ENCODE data around the gene TBX4.
"Not testable (repeated sequence)": the region's sequence is repeated elsewhere in the genome, so short reads cannot be mapped to it uniquely, and the experiment has no call there.

The TBX4 gene

GRCh38 chr17:61431594-61432311 is 20.5 kb upstream of the TBX4 start:
- no peak for DNase-seq

DNA sequence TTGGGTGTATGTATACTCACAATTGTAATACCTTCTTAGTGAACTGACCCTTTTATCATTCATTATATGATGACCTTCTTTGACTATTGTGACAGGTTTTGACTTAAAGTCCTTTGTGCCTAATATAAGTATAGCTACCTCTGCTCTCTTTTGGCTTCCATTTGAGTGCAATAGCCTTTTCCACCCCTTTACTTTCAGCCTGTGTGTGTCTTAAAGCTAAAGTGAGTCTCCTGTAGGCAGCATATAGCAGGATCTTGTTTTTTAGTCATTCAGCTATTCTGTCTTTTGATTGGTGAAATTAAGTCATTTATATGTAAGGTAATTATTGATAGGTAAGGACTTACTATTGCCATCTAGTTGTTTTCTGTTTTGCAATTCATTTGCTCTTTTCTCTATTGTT is 15.9 kb upstream of the TBX4 start:
- no peak for DNase-seq

- DNase-seq = no peak
Observed at GRCh38 chr17:61436995-61437704, 15.1 kb upstream of the TBX4 start.

DNA sequence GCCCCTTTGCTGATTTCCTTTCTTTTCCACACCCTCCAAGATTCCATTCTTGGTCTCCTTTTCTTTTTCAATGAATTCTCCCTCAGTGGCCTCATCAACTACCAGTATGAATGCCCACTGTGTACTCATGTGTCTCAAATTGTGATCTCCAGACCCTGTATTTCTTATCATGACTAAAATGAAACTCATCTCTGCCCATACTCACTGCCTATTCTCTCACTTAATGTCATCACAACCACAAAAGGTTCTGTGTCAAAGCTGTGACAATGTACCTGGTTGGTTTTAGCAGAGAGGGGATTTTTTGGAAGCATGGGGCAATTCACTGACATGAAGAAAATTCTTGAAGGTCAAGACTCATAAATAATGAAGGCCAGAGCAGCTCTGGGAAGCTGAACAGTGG is 11.5 kb upstream of the TBX4 start:
- no peak for DNase-seq

- not testable (repeated sequence) for DNase-seq
Observed at GRCh38 chr17:61441507-61441906, 10.7 kb upstream of the TBX4 start.

DNA sequence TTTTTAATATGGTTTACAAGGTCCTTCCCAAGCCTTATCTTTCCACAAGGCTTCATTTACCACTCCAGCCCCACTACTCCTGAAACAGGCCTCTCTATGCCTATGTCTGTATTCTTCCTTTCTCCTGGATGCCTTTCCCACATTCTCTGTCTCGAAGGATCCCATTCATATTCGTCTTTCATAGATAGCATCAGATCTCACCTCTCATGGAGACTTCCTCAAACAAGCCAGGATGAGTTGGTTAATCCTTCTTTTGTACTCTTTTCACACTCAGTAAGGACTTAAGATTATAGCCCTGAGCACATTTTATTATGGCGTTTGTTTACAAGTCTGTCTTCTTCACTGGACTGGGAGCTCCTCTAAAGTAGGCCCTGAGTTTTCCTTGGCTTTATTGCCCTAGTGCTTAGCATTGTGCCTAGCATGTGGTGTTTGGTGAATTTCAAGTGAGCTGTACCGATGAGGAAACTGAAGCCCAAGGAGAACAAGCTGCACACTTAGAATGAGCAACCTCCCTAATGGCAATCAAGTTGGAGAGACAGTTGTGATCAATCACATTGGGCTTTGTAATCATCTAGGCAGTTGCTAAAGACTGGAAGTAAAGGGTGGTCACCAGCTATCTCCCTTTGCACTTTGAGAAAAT is 10.0 kb upstream of the TBX4 start:
- no peak for DNase-seq

DNA sequence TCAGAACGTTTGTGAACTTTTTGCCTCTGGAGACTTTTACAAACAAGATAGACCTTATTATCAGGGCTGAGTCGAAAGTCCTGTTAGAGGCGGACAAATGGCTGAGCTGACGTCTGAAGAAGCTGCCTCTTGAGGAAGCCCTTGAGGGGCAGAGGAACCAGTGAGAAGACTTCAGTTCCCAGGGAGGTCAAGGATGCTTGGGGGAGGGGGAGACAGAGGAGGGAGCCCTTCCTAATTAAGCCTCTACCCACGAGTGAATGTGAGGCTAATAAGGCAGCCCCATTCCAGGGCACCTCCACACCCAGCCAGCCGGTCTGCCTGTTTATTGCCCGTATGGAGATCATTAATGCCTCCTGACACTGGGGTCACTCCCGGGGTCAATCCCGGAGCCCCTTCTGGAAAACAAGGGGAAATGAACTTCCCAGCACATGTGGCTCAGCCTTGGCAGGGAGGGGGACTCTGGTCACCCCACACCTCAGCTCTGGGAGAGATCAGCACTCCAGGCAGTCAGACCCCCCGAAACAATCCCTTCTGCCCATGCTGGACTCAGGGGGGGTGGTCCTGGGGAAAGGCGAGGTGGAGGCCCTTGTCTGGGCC is 9.2 kb upstream of the TBX4 start:
- no peak for DNase-seq

GRCh38 chr17:61443475-61443882 is 8.7 kb upstream of the TBX4 start:
- DNase-seq = no peak

- DNase-seq = no peak
Observed at GRCh38 chr17:61444075-61444474, 8.1 kb upstream of the TBX4 start.

DNA sequence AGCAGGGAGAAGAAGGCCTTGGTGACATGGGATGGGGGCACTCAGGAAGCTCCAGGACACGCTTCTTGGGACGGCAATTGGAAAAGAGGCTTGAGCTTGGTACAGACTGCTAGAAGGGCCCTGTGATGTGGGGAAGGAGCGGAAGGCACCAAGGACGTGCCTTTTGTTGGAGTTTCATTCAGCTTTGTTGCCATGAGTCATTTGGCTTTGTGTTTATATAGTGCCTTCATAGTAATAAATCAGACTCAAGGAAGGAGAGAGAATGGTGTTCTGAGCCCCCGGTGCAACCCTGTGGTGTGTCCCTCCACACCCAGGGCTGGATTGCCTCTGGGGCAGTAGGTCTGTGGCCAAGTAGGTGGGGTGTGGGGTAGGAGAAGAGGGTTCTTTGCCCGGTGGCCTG is 7.4 kb upstream of the TBX4 start:
- no peak for DNase-seq

GRCh38 chr17:61447358-61447757 is 4.9 kb upstream of the TBX4 start:
- DNase-seq = no peak

DNA sequence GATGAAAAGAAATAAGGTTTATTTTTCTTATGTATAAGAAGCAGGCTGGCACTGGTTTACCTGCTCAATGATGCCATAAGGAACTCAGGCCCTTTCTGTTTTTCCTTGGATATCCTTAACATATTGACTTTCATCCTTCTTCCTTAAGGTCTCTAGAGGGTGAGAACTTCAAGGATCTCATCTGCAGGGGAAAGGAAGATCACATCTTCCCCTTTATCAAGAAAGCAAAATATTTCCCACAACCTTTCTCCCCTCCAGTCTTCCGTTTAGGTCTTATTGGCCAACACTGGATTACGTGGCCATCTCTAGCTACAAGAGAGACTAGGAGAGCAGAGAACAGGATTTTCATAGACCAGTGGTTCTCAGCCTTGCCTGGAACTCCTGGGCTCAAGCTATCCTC is 4.2 kb upstream of the TBX4 start:
- DNase-seq = no peak

- DNase-seq = not testable (repeated sequence)
Observed at GRCh38 chr17:61449140-61449539, 3.1 kb upstream of the TBX4 start.

- no peak for DNase-seq
Observed at GRCh38 chr17:61449707-61450640, 2.2 kb upstream of the TBX4 start.

- no peak for DNase-seq
Observed at GRCh38 chr17:61450641-61451537, 1.3 kb upstream of the TBX4 start.

DNA sequence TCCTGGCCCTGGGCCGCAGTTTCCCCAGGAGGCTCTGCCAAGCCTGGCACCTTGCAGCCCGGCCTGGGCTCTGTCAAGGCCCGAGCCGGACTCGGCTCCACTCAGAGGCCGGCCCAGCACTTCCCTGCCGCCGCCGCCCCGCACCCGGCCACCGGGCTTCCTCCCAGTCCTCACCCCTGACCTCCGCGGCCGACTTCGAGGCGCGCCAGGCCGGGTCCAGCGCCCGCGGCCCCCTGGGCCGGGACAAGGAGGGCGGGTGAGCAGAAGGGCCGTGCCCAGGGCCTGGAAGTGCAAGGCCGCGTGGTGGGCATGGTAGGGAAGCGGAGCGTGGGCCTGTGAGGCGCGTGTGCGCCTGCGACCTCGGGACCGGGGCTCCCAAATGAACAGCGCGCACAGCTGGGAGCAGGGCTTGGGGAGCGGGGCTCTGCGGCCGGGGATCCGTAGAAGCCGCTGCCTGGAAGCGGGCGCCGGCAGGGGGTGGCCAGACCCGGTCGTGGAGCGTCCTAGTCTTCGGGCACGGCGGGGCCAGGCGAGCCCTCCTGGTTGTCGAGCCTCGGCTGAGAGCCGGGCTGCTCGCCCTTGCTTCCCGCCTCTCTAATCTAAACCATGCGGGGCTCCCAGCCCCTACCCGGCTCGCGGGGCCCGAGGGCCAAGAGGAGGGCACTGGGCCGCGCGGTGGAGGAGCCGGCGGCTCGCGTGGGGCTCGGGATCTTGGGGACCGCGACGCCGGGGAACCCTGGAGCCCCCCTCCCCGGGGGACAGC is 503 bp upstream of the TBX4 start:
- DNase-seq = no peak

DNA sequence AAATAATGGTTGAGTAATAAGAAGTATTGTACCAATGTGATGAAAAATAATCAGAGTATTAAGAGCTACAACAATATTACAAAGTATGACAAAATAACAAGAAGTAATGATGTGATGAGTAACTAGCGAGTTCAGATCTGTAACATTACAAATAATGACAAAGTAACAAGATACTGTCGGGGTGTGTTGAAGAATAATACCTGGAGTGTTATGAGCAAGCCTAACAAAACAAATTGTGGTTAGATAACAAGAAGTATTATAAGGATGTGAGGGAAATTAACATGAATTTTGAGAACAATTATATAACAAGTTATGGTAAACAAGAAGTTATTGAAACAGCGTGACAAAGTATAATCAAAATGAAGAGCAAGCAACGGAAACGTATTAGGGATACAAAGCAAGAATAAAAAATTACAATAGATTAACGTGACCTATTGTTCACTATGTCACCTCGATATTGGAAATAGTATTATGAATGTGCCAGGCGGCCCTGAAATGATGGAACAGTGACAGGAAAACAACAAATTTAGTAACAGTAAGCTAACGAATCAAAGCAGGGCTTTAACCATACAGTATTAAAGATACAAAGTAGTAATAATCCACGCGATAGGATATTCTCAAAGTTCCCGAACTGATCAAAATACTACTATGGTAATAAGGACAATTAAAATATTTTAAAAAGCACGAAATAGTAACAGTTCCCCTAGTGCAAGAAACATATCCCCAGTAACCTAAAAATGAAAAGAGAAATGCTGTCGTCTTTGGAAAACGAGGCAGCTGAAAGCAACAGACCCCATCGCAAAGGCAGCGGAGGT is 1.6 kb downstream of the TBX4 start:
- DNase-seq = no peak

DNA sequence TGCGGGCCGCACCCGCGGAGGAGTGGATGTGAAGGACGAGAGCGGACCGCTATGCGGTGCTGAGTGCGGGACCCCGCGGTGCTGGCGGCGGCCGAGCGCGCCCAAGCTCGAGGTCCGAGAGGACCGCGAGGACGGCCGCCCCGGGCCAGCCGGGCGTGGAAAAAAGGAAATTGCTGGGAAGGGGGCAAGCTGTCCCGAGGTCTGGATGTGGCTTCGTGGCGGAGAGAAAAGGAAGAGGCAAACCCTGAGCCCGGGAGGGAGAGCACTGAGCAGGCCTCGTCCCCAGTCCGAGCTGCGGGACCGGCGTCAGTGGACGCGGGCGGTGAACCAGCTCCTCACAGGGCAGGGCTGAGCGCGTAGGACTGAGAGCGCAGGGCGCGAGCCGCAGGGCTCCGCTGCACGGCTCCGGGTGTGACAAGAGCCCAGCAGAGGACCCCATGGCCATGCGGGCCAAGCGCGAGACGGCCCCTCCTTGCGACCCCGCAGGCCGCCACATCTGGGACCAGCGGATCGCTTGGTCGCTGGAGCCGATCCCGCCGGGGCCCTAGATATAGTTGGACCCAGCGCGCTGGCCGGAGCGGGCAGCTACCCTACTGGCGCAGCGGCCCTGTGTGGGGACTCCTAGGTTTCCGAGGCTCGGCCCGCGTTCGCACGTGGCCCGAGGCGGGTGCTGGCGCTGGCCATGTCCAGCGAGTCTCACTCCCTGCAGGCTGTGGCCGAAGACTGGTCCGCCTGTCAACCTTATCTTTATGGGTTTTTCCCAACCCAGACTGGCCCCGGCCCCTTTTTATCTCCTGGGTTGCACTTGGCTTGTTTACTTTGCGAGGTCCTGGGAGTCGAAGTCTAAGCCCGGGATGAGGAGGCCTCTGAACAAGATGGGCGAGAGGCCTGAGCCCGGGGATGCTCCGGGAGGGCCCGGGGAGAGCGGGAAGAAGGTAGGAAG is 2.4 kb downstream of the TBX4 start:
- DNase-seq = no peak
